ENCODE results near the gene HACE1. TPM values are rescaled to one million over a fixed set of nuclear protein-coding genes. Genes with fewer than 3 reads are reported as not detected.

Gene HACE1
- total RNA-seq, 1 experiment from 2014 or later, result 4.3 TPM

GRCh38 chr6:104816125-104816524 is 43.6 kb downstream of the HACE1 start:
- Histone ChIP-seq H3K9me3 (ENCODE audit: low read length) (no peaks in the 10 kb centered on the region), H3K36me3 (ENCODE audit: low read depth, low read length) (no peaks in the 10 kb centered on the region), H3F3A (ENCODE audit: low read length, unreplicated experiment) (no peaks in the 10 kb centered on the region), H3K4me3 (ENCODE audit: low read length) (no peak overlapping the region), H4K20me1 (ENCODE audit: low read length) (no peaks in the 10 kb centered on the region), H3K9me2 (replicated peaks; ENCODE audit: low read length) (no peaks in the 10 kb centered on the region), H3K27ac (ENCODE audit: low read length) (no peak overlapping the region), H3K4me2 (ENCODE audit: low read length) (no peak overlapping the region), H2AFZ (ENCODE audit: low read length) (no peak overlapping the region), H3K27me3 (ENCODE audit: low read length) (no peaks in the 10 kb centered on the region), H3K4me1 (ENCODE audit: insufficient read depth, low read length) (no peaks in the 10 kb centered on the region), H3K9ac (ENCODE audit: low read length) (no peak overlapping the region), H3K79me2 (ENCODE audit: low read length) (no peaks in the 10 kb centered on the region)
- no TSS peak for BruUV-seq (replicated peaks)
- intact Hi-C loops (cut with micrococcal nuclease), result no loop called here
- CTCF ChIA-PET, result no interaction called here
- TF ChIP-seq CTCF (conservative IDR thresholded peaks at IDR 0.05; ENCODE audit: low read depth, low read length), result no peak
- no peak for TF ChIP-seq EZH2 (IDR thresholded peaks at IDR 0.05; ENCODE audit: low read length, unreplicated experiment)
- TF ChIP-seq EZH2phosphoT487 (IDR thresholded peaks at IDR 0.05; ENCODE audit: borderline replicate concordance, low read length), result no peak
- DNase-seq (no peak), ATAC-seq (no peak)
- POLR2A ChIA-PET (ENCODE audit: unreplicated experiment), result no interaction called here

GRCh38 chr6:104814743-104815142 is 45.0 kb downstream of the HACE1 start:
- Histone ChIP-seq H3K9ac (ENCODE audit: low read length) (no peak overlapping the region), H3K4me2 (ENCODE audit: low read length) (no peak overlapping the region), H3F3A (ENCODE audit: low read length, unreplicated experiment) (no peaks in the 10 kb centered on the region), H3K9me3 (ENCODE audit: low read length) (no peaks in the 10 kb centered on the region), H3K79me2 (ENCODE audit: low read length) (no peaks in the 10 kb centered on the region), H3K36me3 (ENCODE audit: low read depth, low read length) (no peaks in the 10 kb centered on the region), H3K4me1 (ENCODE audit: insufficient read depth, low read length) (no peaks in the 10 kb centered on the region), H3K27me3 (ENCODE audit: low read length) (no peaks in the 10 kb centered on the region), H4K20me1 (ENCODE audit: low read length) (no peaks in the 10 kb centered on the region), H2AFZ (ENCODE audit: low read length) (no peak overlapping the region), H3K9me2 (replicated peaks; ENCODE audit: low read length) (no peaks in the 10 kb centered on the region), H3K27ac (ENCODE audit: low read length) (no peak overlapping the region), H3K4me3 (ENCODE audit: low read length) (no peak overlapping the region)
- no TSS peak for BruUV-seq (replicated peaks)
- no peak for DNase-seq
- intact Hi-C loops (cut with micrococcal nuclease), result no loop called here
- CTCF ChIA-PET, result no interaction called here
- POLR2A ChIA-PET (ENCODE audit: unreplicated experiment), result no interaction called here
- TF ChIP-seq EZH2phosphoT487 (IDR thresholded peaks at IDR 0.05; ENCODE audit: borderline replicate concordance, low read length) (no peak), CTCF (conservative IDR thresholded peaks at IDR 0.05; ENCODE audit: low read depth, low read length) (no peak), EZH2 (IDR thresholded peaks at IDR 0.05; ENCODE audit: low read length, unreplicated experiment) (no peak)
- ATAC-seq, result no peak

GRCh38 chr6:104813552-104813951 is 46.2 kb downstream of the HACE1 start:
- H3K4me2 ChIP-seq (ENCODE audit: low read length), result no peak overlapping the region
- no TSS peak for BruUV-seq (replicated peaks)
- CTCF ChIA-PET, result no interaction called here
- DNase-seq, result no peak
- no peaks in the 10 kb centered on the region for H3K4me1 ChIP-seq (ENCODE audit: insufficient read depth, low read length)
- ATAC-seq, result no peak
- H3K9ac ChIP-seq (ENCODE audit: low read length), result no peak overlapping the region
- no peak for TF ChIP-seq EZH2phosphoT487 (IDR thresholded peaks at IDR 0.05; ENCODE audit: borderline replicate concordance, low read length)
- TF ChIP-seq CTCF (conservative IDR thresholded peaks at IDR 0.05; ENCODE audit: low read depth, low read length), result no peak
- no peak for TF ChIP-seq EZH2 (IDR thresholded peaks at IDR 0.05; ENCODE audit: low read length, unreplicated experiment)
- no peaks in the 10 kb centered on the region for H3K27me3 ChIP-seq (ENCODE audit: low read length)
- no peaks in the 10 kb centered on the region for H4K20me1 ChIP-seq (ENCODE audit: low read length)
- H3K79me2 ChIP-seq (ENCODE audit: low read length), result no peaks in the 10 kb centered on the region
- no peaks in the 10 kb centered on the region for H3K36me3 ChIP-seq (ENCODE audit: low read depth, low read length)
- intact Hi-C loops (cut with micrococcal nuclease), result no loop called here
- no peaks in the 10 kb centered on the region for H3F3A ChIP-seq (ENCODE audit: low read length, unreplicated experiment)
- POLR2A ChIA-PET (ENCODE audit: unreplicated experiment), result no interaction called here
- no peak overlapping the region for H3K4me3 ChIP-seq (ENCODE audit: low read length)
- H3K9me2 ChIP-seq (replicated peaks; ENCODE audit: low read length), result no peaks in the 10 kb centered on the region
- no peak overlapping the region for H2AFZ ChIP-seq (ENCODE audit: low read length)
- no peak overlapping the region for H3K27ac ChIP-seq (ENCODE audit: low read length)
- H3K9me3 ChIP-seq (ENCODE audit: low read length), result no peaks in the 10 kb centered on the region

All from PC-3 (cell line).